ENCODE measurements around the gene BICRA.
"Not testable (repeated sequence)": the region's sequence is repeated elsewhere in the genome, so short reads cannot be mapped to it uniquely, and the experiment has no call there.

BICRA gene

GRCh38 chr19:47608969-47609905 lies at the start of gene BICRA:
Gene BICRA, plus strand, starts transcription at chr19:47609134. Its CDS starts 64,441 bp downstream, at chr19:47673575.
- peak; percentile 54 to 76 for DNase-seq (ENCODE audit: low read depth in 2 of 2)

- DNase-seq (ENCODE audit: low read depth in 2 of 2) = no peak
These were observed 47.9 kb upstream of the BICRA start for GRCh38 chr19:47560999-47561398.

GRCh38 chr19:47561440-47562057 lies 47.4 kb upstream of the BICRA start:
- no peak for DNase-seq (ENCODE audit: low read depth in 2 of 2)

GRCh38 chr19:47564081-47564480 lies 44.9 kb upstream of the BICRA start:
- DNase-seq (ENCODE audit: low read depth in 2 of 2) = no peak

GRCh38 chr19:47569331-47569730 lies 39.6 kb upstream of the BICRA start:
- DNase-seq (ENCODE audit: low read depth in 2 of 2) = no peak

GRCh38 chr19:47572635-47573034 lies 36.3 kb upstream of the BICRA start:
- DNase-seq (ENCODE audit: low read depth in 2 of 2) = no peak

- DNase-seq (ENCODE audit: low read depth in 2 of 2) = peak; percentile 80 to 84
These were observed 35.6 kb upstream of the BICRA start, which contains the start of gene ZNF541 for GRCh38 chr19:47573071-47574026. Gene ZNF541, minus strand, starts transcription at chr19:47573148. Its CDS starts 17,292 bp downstream, at chr19:47555856.

GRCh38 chr19:47580397-47580796 lies 28.5 kb upstream of the BICRA start:
- no peak for DNase-seq (ENCODE audit: low read depth in 2 of 2)

- no peak for DNase-seq (ENCODE audit: low read depth in 2 of 2)
These were observed 27.2 kb upstream of the BICRA start for GRCh38 chr19:47581605-47582319.

- no peak for DNase-seq (ENCODE audit: low read depth in 2 of 2)
These were observed 26.5 kb upstream of the BICRA start for GRCh38 chr19:47582320-47582909.

GRCh38 chr19:47583161-47583560 lies 25.8 kb upstream of the BICRA start:
- DNase-seq (ENCODE audit: low read depth in 2 of 2) = not testable (repeated sequence)

GRCh38 chr19:47587295-47587694 lies 21.6 kb upstream of the BICRA start:
- no peak for DNase-seq (ENCODE audit: low read depth in 2 of 2)

- no peak for DNase-seq (ENCODE audit: low read depth in 2 of 2)
These were observed 19.1 kb upstream of the BICRA start for GRCh38 chr19:47589824-47590223.

- no peak for DNase-seq (ENCODE audit: low read depth in 2 of 2)
These were observed 15.1 kb upstream of the BICRA start for GRCh38 chr19:47593860-47594259.

- no peak for DNase-seq (ENCODE audit: low read depth in 2 of 2)
These were observed 13.0 kb upstream of the BICRA start for GRCh38 chr19:47595944-47596343.

- DNase-seq (ENCODE audit: low read depth in 2 of 2) = no peak
These were observed 10.3 kb upstream of the BICRA start for GRCh38 chr19:47598407-47599349.

- DNase-seq (ENCODE audit: low read depth in 2 of 2) = not testable (repeated sequence)
These were observed 9.2 kb upstream of the BICRA start for GRCh38 chr19:47599671-47600245.

GRCh38 chr19:47600246-47601179 lies 8.4 kb upstream of the BICRA start:
- peak; percentile 99 to 100 for DNase-seq (ENCODE audit: low read depth in 2 of 2)
